Activated naive CD4-positive, alpha-beta T cell treated with anti-CD3 and anti-CD28 coated beads, Interleukin-2, amount 10 ng/mL, durations not matched to agents 7 days and 5 days (primary cell): ENCODE data around the gene FBXL13.
"Not testable (repeated sequence)": the region's sequence is repeated elsewhere in the genome, so short reads cannot be mapped to it uniquely, and the experiment has no call there.

Source experiments
- CTCF ChIA-PET: fragments of 350-600 bp; sonication (Branson Sonifier 250); formaldehyde crosslinking; loops from one replicate; lab custom pipeline; 2021; ENCODE audit warnings: antibody characterized with exemption; lab: Charles Lee
- DNase-seq: peaks from one replicate; pipeline ENCODE4 v3.0.0-alpha.2; 2020
- H3K27ac Mint-ChIP-seq: one replicate; pipeline ENCODE4 v1.8.0; 2021; ENCODE audit warnings: mild to moderate bottlenecking, moderate library complexity, mixed read lengths
- H3K27me3 Mint-ChIP-seq: one replicate; pipeline ENCODE4 v1.8.0; 2021; ENCODE audit warnings: mild to moderate bottlenecking, mixed read lengths
- H3K36me3 Mint-ChIP-seq: one replicate; pipeline ENCODE4 v1.8.0; 2021; ENCODE audit warnings: mixed read lengths
- H3K4me1 Mint-ChIP-seq: one replicate; pipeline ENCODE4 v1.8.0; 2021; ENCODE audit warnings: mixed read lengths
- H3K4me3 Mint-ChIP-seq: one replicate; pipeline ENCODE4 v1.8.0; 2021; ENCODE audit warnings: mild to moderate bottlenecking, moderate library complexity, mixed read lengths
- H3K9me3 Mint-ChIP-seq: one replicate; pipeline ENCODE4 v1.8.0; 2021; ENCODE audit warnings: mixed read lengths

FBXL13 gene

DNA sequence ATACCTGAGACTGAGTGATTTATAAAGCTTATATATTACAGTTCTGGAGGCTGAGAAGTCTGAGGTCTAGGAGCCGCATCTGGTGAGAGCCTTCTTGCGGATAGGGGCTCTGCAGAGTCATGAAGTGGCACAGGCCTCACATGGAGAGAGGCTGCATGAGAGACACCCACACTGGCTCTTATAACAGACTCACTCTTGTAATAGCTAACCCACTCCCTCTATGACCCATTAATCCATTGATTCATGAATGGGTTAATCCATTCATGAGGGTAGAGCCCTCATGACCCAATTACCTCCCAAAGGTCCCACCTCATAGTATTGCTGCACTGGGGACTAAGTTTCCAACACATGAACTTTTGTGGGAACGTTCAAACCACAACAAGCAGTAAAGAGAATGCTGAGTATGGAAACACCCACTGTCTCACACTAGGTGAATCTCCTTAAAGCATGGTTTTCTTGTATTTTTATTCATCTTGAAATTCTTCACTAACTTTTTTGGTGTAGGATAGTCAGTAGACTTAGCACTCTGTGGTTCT, 304.9 kb downstream of the FBXL13 start:
- H3K4me1 Mint-ChIP-seq, H3K27me3 Mint-ChIP-seq, H3K36me3 Mint-ChIP-seq, DNase-seq, H3K27ac Mint-ChIP-seq, H3K9me3 Mint-ChIP-seq, H3K4me3 Mint-ChIP-seq, CTCF ChIA-PET: not testable (repeated sequence)

DNA sequence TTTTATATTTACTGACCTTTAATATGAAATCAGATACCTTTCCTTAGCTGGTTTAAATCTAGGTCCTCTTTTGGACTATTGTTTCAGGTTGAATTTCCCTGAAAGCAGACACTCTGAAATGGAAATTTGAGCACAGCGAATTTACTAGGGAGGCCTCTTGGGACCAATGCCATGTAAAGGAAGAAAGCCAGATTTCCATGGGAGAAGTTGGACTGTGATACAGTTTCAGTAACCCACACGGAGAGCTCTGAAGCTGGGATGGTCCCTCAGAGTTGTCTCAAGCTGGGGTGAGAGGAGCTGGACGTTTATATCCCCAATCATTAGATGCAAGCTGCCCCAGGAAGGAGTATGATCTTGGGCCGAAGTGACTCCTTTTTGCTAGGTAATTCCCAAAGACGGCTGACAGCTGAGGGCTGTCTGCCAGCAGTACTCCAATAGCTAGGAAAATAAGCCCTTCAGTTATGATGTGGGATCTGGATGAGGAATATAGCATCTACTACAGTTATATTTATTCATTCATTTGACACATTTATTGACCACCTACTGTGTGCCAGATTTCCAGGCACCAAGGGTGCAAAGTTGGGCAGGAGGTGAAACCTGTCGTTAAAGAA, 311.2 kb downstream of the FBXL13 start:
- CTCF ChIA-PET, H3K4me1 Mint-ChIP-seq, H3K36me3 Mint-ChIP-seq, H3K27ac Mint-ChIP-seq, H3K27me3 Mint-ChIP-seq, DNase-seq, H3K9me3 Mint-ChIP-seq, H3K4me3 Mint-ChIP-seq: not testable (repeated sequence)
